Left renal cortex interstitium (tissue), 4 donors: ENCODE results near the gene GPER1. TPM values are rescaled to one million over a fixed set of nuclear protein-coding genes. Genes with fewer than 3 reads are reported as not detected.
"Not testable (repeated sequence)": the region's sequence is repeated elsewhere in the genome, so short reads cannot be mapped to it uniquely, and the experiment has no call there.

Experiments
- DNase-seq, 4 donors: peaks; one replicate each; pipeline ENCODE4 v3.0.0-alpha.2; 2013; ENCODE audit warnings: low read depth in 4 of 4, low spot score in 2 of 4, missing footprints in 1 of 4
- polyA plus RNA-seq, 4 donors: library from polyadenylated mRNA; unstranded; fragments of 120-200 nt; gene quantifications; one replicate each; pipeline ENCODE4 v1.2.1, GENCODE V29; 2013; ENCODE audit not compliant: insufficient read length in 4 of 4

GPER1 gene
- polyA plus RNA-seq, 4 donors, result 5.0 to 6.9 (median 6.6) TPM

- DNase-seq, result no peak
Observed at GRCh38 chr7:1068013-1068412, 19.9 kb upstream of the GPER1 start.

- no peak for DNase-seq
Observed at GRCh38 chr7:1068619-1069018, 19.3 kb upstream of the GPER1 start.

- no peak for DNase-seq
Observed at GRCh38 chr7:1070544-1071011, 17.3 kb upstream of the GPER1 start.

GRCh38 chr7:1071731-1072254, 16.1 kb upstream of the GPER1 start:
- no peak for DNase-seq

- no peak for DNase-seq
Observed at GRCh38 chr7:1073142-1073977, 14.6 kb upstream of the GPER1 start.

- not testable (repeated sequence) for DNase-seq
Observed at GRCh38 chr7:1074018-1074417, 13.9 kb upstream of the GPER1 start.

- DNase-seq, result no peak
Observed at GRCh38 chr7:1074593-1075431, 13.1 kb upstream of the GPER1 start.

GRCh38 chr7:1076184-1077072, 11.5 kb upstream of the GPER1 start:
- no peak for DNase-seq

GRCh38 chr7:1078519-1078918, 9.4 kb upstream of the GPER1 start:
- DNase-seq, result no peak

GRCh38 chr7:1078985-1079384, 8.9 kb upstream of the GPER1 start:
- no peak for DNase-seq

- no peak for DNase-seq
Observed at GRCh38 chr7:1079546-1079945, 8.4 kb upstream of the GPER1 start.

- DNase-seq, result no peak
Observed at GRCh38 chr7:1080252-1080920, 7.5 kb upstream of the GPER1 start.

- no peak for DNase-seq
Observed at GRCh38 chr7:1080921-1081255, 7.0 kb upstream of the GPER1 start.

GRCh38 chr7:1081336-1081735, 6.6 kb upstream of the GPER1 start:
- no peak for DNase-seq

- DNase-seq, result no peak
Observed at GRCh38 chr7:1081931-1082401, 5.9 kb upstream of the GPER1 start.

GRCh38 chr7:1083729-1084657, 3.9 kb upstream of the GPER1 start:
- DNase-seq, result no peak

- DNase-seq, result no peak
Observed at GRCh38 chr7:1085266-1085665, 2.6 kb upstream of the GPER1 start.

GRCh38 chr7:1085910-1086421, 1.9 kb upstream of the GPER1 start:
- no peak for DNase-seq
